LNCaP clone FGC (cell line): ENCODE results near the gene RTF1.
A peak's percentile ranks its signal among the peaks of the same experiment; 100 is the strongest.

ENCODE experiments used
- DNase-seq: peaks from one replicate; pipeline ENCODE4 v3.0.0-alpha.2; 2011; ENCODE audit warnings: low read depth
- H3K4me3 ChIP-seq: 2 replicates; pipeline ENCODE4 v1.5.1; 2011; ENCODE audit warnings: mild to moderate bottlenecking, low read depth, low read length, control low read depth
- CTCF ChIP-seq: IDR thresholded peaks from 2 replicates; pipeline ENCODE4 v1.5.1; 2012; ENCODE audit warnings: mild to moderate bottlenecking; ENCODE audit not compliant: control insufficient read depth, insufficient read depth; ENCODE audit errors: extremely low read depth

RTF1 gene

GRCh38 chr15:41493205-41493901 is 76.5 kb downstream of the RTF1 start, which contains the start of gene ITPKA:
TSS of gene ITPKA (plus strand) at chr15:41493874. CDS start at chr15:41493928, 54 bp downstream.
- peak within 1 kb of the TSS; percentile 51 for H3K4me3 ChIP-seq
- DNase-seq = no peak
- no peak for TF ChIP-seq CTCF

- peak overlapping the region; percentile 26; the same call in 1 of the 2 replicates for H3K4me3 ChIP-seq
- TF ChIP-seq CTCF = no peak
- DNase-seq = no peak
These were observed 77.0 kb downstream of the RTF1 start for GRCh38 chr15:41493902-41494189.

GRCh38 chr15:41494190-41494921 is 77.5 kb downstream of the RTF1 start:
- no peak for TF ChIP-seq CTCF
- DNase-seq = no peak

GRCh38 chr15:41494922-41495735 is 78.2 kb downstream of the RTF1 start:
- no peak overlapping the region for H3K4me3 ChIP-seq
- no peak for DNase-seq
- no peak for TF ChIP-seq CTCF

More at GRCh38 chr15:41494190-41494921, 77.5 kb downstream of the RTF1 start:
- H3K4me3 ChIP-seq = peak overlapping the region; percentile 26; the same call in 1 of the 2 replicates

GRCh38 chr15:41495736-41496599 is 79.1 kb downstream of the RTF1 start:
- no peak for DNase-seq
- no peak for TF ChIP-seq CTCF
- H3K4me3 ChIP-seq = no peak overlapping the region

- TF ChIP-seq CTCF = no peak
- no peak overlapping the region for H3K4me3 ChIP-seq
- DNase-seq = no peak
These were observed 81.8 kb downstream of the RTF1 start for GRCh38 chr15:41498657-41499056.
